Right forelimb (tissue), 1 donor: Measurements from ENCODE around the gene KRTAP9-3.
"Not testable (repeated sequence)": the region's sequence is repeated elsewhere in the genome, so short reads cannot be mapped to it uniquely, and the experiment has no call there.

Experiments
- DNase-seq: peaks from one replicate; pipeline ENCODE4 v3.0.0-alpha.2; 2018

The KRTAP9-3 gene

GRCh38 chr17:41232399-41233105, at the start of gene KRTAP9-3:
Gene KRTAP9-3 (plus strand): TSS chr17:41232449. CDS start chr17:41232502, 53 bp downstream.
- DNase-seq = not testable (repeated sequence)

GRCh38 chr17:41184480-41184961, 47.7 kb upstream of the KRTAP9-3 start, which contains the start of gene KRTAP4-1:
Gene KRTAP4-1 (minus strand): TSS chr17:41184911. CDS start chr17:41184854, 57 bp downstream.
- no peak for DNase-seq

GRCh38 chr17:41185001-41185400, 47.2 kb upstream of the KRTAP9-3 start:
- DNase-seq = no peak

GRCh38 chr17:41186872-41187271, 45.4 kb upstream of the KRTAP9-3 start:
- no peak for DNase-seq

- not testable (repeated sequence) for DNase-seq
Measured at GRCh38 chr17:41189837-41190318, 42.4 kb upstream of the KRTAP9-3 start, which contains the start of gene KRTAP9-1. Gene KRTAP9-1 (plus strand): TSS chr17:41189887. CDS start chr17:41189887, 0 bp downstream.

GRCh38 chr17:41190328-41190727, 41.9 kb upstream of the KRTAP9-3 start:
- DNase-seq = no peak

- no peak for DNase-seq
Measured at GRCh38 chr17:41196068-41196467, 36.2 kb upstream of the KRTAP9-3 start.

- no peak for DNase-seq
Measured at GRCh38 chr17:41199421-41200078, 32.7 kb upstream of the KRTAP9-3 start.

GRCh38 chr17:41211845-41212466, 20.3 kb upstream of the KRTAP9-3 start:
- DNase-seq = no peak

- no peak for DNase-seq
Measured at GRCh38 chr17:41212524-41213169, 19.6 kb upstream of the KRTAP9-3 start.

- no peak for DNase-seq
Measured at GRCh38 chr17:41215681-41216080, 16.6 kb upstream of the KRTAP9-3 start.

GRCh38 chr17:41223821-41224220, 8.4 kb upstream of the KRTAP9-3 start:
- DNase-seq = no peak

- DNase-seq = no peak
Measured at GRCh38 chr17:41226051-41226450, 6.2 kb upstream of the KRTAP9-3 start.

GRCh38 chr17:41226598-41227095, 5.6 kb upstream of the KRTAP9-3 start, which contains the start of gene KRTAP9-2:
Gene KRTAP9-2 (plus strand): TSS chr17:41226648. CDS start chr17:41226655, 7 bp downstream.
- DNase-seq = not testable (repeated sequence)

- DNase-seq = no peak
Measured at GRCh38 chr17:41230094-41230493, 2.2 kb upstream of the KRTAP9-3 start.

- no peak for DNase-seq
Measured at GRCh38 chr17:41231731-41232130, 518 bp upstream of the KRTAP9-3 start.

GRCh38 chr17:41237116-41237515, 4.9 kb downstream of the KRTAP9-3 start:
- DNase-seq = not testable (repeated sequence)

- DNase-seq = not testable (repeated sequence)
Measured at GRCh38 chr17:41237949-41238437, 5.7 kb downstream of the KRTAP9-3 start, which contains the start of gene KRTAP9-8. Gene KRTAP9-8 (plus strand): TSS chr17:41237999. CDS start chr17:41238052, 53 bp downstream.

- DNase-seq = not testable (repeated sequence)
Measured at GRCh38 chr17:41246995-41247787, 14.9 kb downstream of the KRTAP9-3 start.

- DNase-seq = not testable (repeated sequence)
Measured at GRCh38 chr17:41249637-41250240, 17.5 kb downstream of the KRTAP9-3 start, which contains the start of gene KRTAP9-4. Gene KRTAP9-4 (plus strand): TSS chr17:41249687. CDS start chr17:41249721, 34 bp downstream.

- no peak for DNase-seq
Measured at GRCh38 chr17:41251261-41251660, 19.0 kb downstream of the KRTAP9-3 start.
